Measurements from ENCODE around the gene INMT.

INMT gene

GRCh38 chr7:30790356-30790755 lies 38.4 kb downstream of the INMT start:
- DNase-seq, result no peak

GRCh38 chr7:30791114-30791513 lies 39.2 kb downstream of the INMT start:
- DNase-seq, result no peak

- DNase-seq, result no peak
These were observed 43.4 kb downstream of the INMT start for GRCh38 chr7:30795161-30795948.

GRCh38 chr7:30796105-30796869 lies 44.4 kb downstream of the INMT start:
- no peak for DNase-seq

GRCh38 chr7:30797176-30798040 lies 45.5 kb downstream of the INMT start:
- no peak for DNase-seq

- DNase-seq, result no peak
These were observed 47.5 kb downstream of the INMT start for GRCh38 chr7:30799206-30799975.

GRCh38 chr7:30799976-30800661 lies 48.2 kb downstream of the INMT start:
- no peak for DNase-seq

- no peak for DNase-seq
These were observed 48.9 kb downstream of the INMT start for GRCh38 chr7:30800785-30801252.

- DNase-seq, result no peak
These were observed 50.9 kb downstream of the INMT start for GRCh38 chr7:30802812-30803211.

- DNase-seq, result no peak
These were observed 52.2 kb downstream of the INMT start for GRCh38 chr7:30804078-30804661.

- DNase-seq, result no peak
These were observed 53.3 kb downstream of the INMT start for GRCh38 chr7:30805081-30805691.

GRCh38 chr7:30805931-30806330 lies 54.0 kb downstream of the INMT start:
- DNase-seq, result no peak

All from stimulated activated CD4-positive, alpha-beta T cell treated with anti-CD3 and anti-CD28 coated beads, Interleukin-4, amount 100 ng/mL, for 1 hour (primary cell).